Activated naive CD4-positive, alpha-beta T cell treated with anti-CD3 and anti-CD28 coated beads, Interleukin-2, amount 50 U/mL, for 16 hours (primary cell): ENCODE data around the gene ANKRD55.
"Not testable (repeated sequence)": the region's sequence is repeated elsewhere in the genome, so short reads cannot be mapped to it uniquely, and the experiment has no call there.

ENCODE experiments used
- DNase-seq: peaks from one replicate; pipeline ENCODE4 v3.0.0-alpha.2; 2020

The ANKRD55 gene

GRCh38 chr5:56166671-56167385 lies 66.3 kb downstream of the ANKRD55 start:
- no peak for DNase-seq

GRCh38 chr5:56164376-56164775 lies 68.8 kb downstream of the ANKRD55 start:
- DNase-seq: no peak

- no peak for DNase-seq
These were observed 71.2 kb downstream of the ANKRD55 start for GRCh38 chr5:56161927-56162326.

- no peak for DNase-seq
These were observed 71.7 kb downstream of the ANKRD55 start for GRCh38 chr5:56161439-56161823.

GRCh38 chr5:56160723-56161438 lies 72.2 kb downstream of the ANKRD55 start:
- no peak for DNase-seq

GRCh38 chr5:56159521-56159947 lies 73.6 kb downstream of the ANKRD55 start:
- no peak for DNase-seq

GRCh38 chr5:56158331-56158960 lies 74.7 kb downstream of the ANKRD55 start:
- no peak for DNase-seq

GRCh38 chr5:56157191-56157621 lies 75.9 kb downstream of the ANKRD55 start:
- not testable (repeated sequence) for DNase-seq

- DNase-seq: not testable (repeated sequence)
These were observed 76.4 kb downstream of the ANKRD55 start for GRCh38 chr5:56156585-56157190.

- DNase-seq: no peak
These were observed 77.0 kb downstream of the ANKRD55 start for GRCh38 chr5:56155992-56156584.

GRCh38 chr5:56154732-56155484 lies 78.2 kb downstream of the ANKRD55 start:
- DNase-seq: no peak

GRCh38 chr5:56152437-56152836 lies 80.7 kb downstream of the ANKRD55 start:
- no peak for DNase-seq

GRCh38 chr5:56150756-56151155 lies 82.4 kb downstream of the ANKRD55 start:
- not testable (repeated sequence) for DNase-seq

GRCh38 chr5:56148453-56148971 lies 84.6 kb downstream of the ANKRD55 start:
- peak; percentile 42 for DNase-seq

- DNase-seq: no peak
These were observed 85.4 kb downstream of the ANKRD55 start for GRCh38 chr5:56147659-56148230.

- DNase-seq: no peak
These were observed 86.0 kb downstream of the ANKRD55 start for GRCh38 chr5:56147106-56147505.

- DNase-seq: no peak
These were observed 86.5 kb downstream of the ANKRD55 start for GRCh38 chr5:56146674-56147073.

GRCh38 chr5:56145511-56145910 lies 87.6 kb downstream of the ANKRD55 start:
- DNase-seq: no peak

- no peak for DNase-seq
These were observed 88.0 kb downstream of the ANKRD55 start for GRCh38 chr5:56145106-56145505.

GRCh38 chr5:56144211-56144610 lies 88.9 kb downstream of the ANKRD55 start:
- DNase-seq: no peak

- DNase-seq: no peak
These were observed 89.8 kb downstream of the ANKRD55 start for GRCh38 chr5:56143373-56143714.
